ENCODE measurements around the gene COL25A1. TPM values are rescaled to one million over a fixed set of nuclear protein-coding genes. Genes with fewer than 3 reads are reported as not detected.

Gene COL25A1
- total RNA-seq, 2 experiments from 2014 or later, result not detected

GRCh38 chr4:108965016-108965415 lies 337.4 kb downstream of the COL25A1 start:
- DNase-seq (no peak), ATAC-seq (no peak)
- Mint-ChIP-seq H3K4me3 (no peak overlapping the region), H3K4me1 (no peaks in the 10 kb centered on the region), H3K27me3 (no peaks in the 10 kb centered on the region), H3K27ac (no peak overlapping the region), H3K36me3 (ENCODE audit: low read depth) (no peaks in the 10 kb centered on the region), H3K9me3 (ENCODE audit: low read depth) (no peaks in the 10 kb centered on the region)
- ChIA-PET POLR2A (no interaction called here), CTCF (no interaction called here)
- intact Hi-C loops (cut with DNase I, micrococcal nuclease), result no loop called here

- H3K9me3 Mint-ChIP-seq (ENCODE audit: low read depth), result no peaks in the 10 kb centered on the region
- H3K4me1 Mint-ChIP-seq, result no peaks in the 10 kb centered on the region
- no peaks in the 10 kb centered on the region for H3K36me3 Mint-ChIP-seq (ENCODE audit: low read depth)
- H3K27me3 Mint-ChIP-seq, result peaks cover under 1% of the 10 kb centered on the region
- H3K4me3 Mint-ChIP-seq, result no peak overlapping the region
- H3K27ac Mint-ChIP-seq, result no peak overlapping the region
- no peak for ATAC-seq
- intact Hi-C loops (cut with DNase I, micrococcal nuclease), result no loop called here
- POLR2A ChIA-PET, result no interaction called here
- DNase-seq, result no peak
- CTCF ChIA-PET, result no interaction called here
Observed at GRCh38 chr4:108963910-108964309, 338.5 kb downstream of the COL25A1 start.

- no peak overlapping the region for H3K4me3 Mint-ChIP-seq
- H3K9me3 Mint-ChIP-seq (ENCODE audit: low read depth), result no peaks in the 10 kb centered on the region
- H3K36me3 Mint-ChIP-seq (ENCODE audit: low read depth), result no peaks in the 10 kb centered on the region
- CTCF ChIA-PET, result no interaction called here
- peaks cover 7% of the 10 kb centered on the region for H3K27me3 Mint-ChIP-seq
- H3K27ac Mint-ChIP-seq, result no peak overlapping the region
- intact Hi-C loops (cut with DNase I, micrococcal nuclease), result no loop called here
- POLR2A ChIA-PET, result no interaction called here
- H3K4me1 Mint-ChIP-seq, result no peaks in the 10 kb centered on the region
- DNase-seq (no peak), ATAC-seq (no peak)
Observed at GRCh38 chr4:108959491-108959890, 343.0 kb downstream of the COL25A1 start.

GRCh38 chr4:108954880-108955279 lies 347.6 kb downstream of the COL25A1 start:
- DNase-seq, result no peak
- no peaks in the 10 kb centered on the region for H3K4me1 Mint-ChIP-seq
- peaks cover 10% of the 10 kb centered on the region for H3K27me3 Mint-ChIP-seq
- POLR2A ChIA-PET, result no interaction called here
- intact Hi-C loops (cut with DNase I, micrococcal nuclease), result no loop called here
- H3K9me3 Mint-ChIP-seq (ENCODE audit: low read depth), result no peaks in the 10 kb centered on the region
- no peak overlapping the region for H3K4me3 Mint-ChIP-seq
- ATAC-seq, result no peak
- H3K36me3 Mint-ChIP-seq (ENCODE audit: low read depth), result no peaks in the 10 kb centered on the region
- CTCF ChIA-PET, result no interaction called here
- no peak overlapping the region for H3K27ac Mint-ChIP-seq

GRCh38 chr4:108953941-108954340 lies 348.5 kb downstream of the COL25A1 start:
- DNase-seq, result no peak
- H3K27me3 Mint-ChIP-seq, result peaks cover 10% of the 10 kb centered on the region
- no peak overlapping the region for H3K4me3 Mint-ChIP-seq
- no peak overlapping the region for H3K27ac Mint-ChIP-seq
- no peaks in the 10 kb centered on the region for H3K9me3 Mint-ChIP-seq (ENCODE audit: low read depth)
- ChIA-PET POLR2A (no interaction called here), CTCF (no interaction called here)
- H3K36me3 Mint-ChIP-seq (ENCODE audit: low read depth), result no peaks in the 10 kb centered on the region
- no peak for ATAC-seq
- intact Hi-C loops (cut with DNase I, micrococcal nuclease), result no loop called here
- no peaks in the 10 kb centered on the region for H3K4me1 Mint-ChIP-seq

- Mint-ChIP-seq H3K27ac (no peak overlapping the region), H3K4me3 (no peak overlapping the region), H3K4me1 (no peaks in the 10 kb centered on the region), H3K27me3 (peaks cover 5% of the 10 kb centered on the region), H3K36me3 (ENCODE audit: low read depth) (no peaks in the 10 kb centered on the region), H3K9me3 (ENCODE audit: low read depth) (no peaks in the 10 kb centered on the region)
- DNase-seq (no peak), ATAC-seq (no peak)
- intact Hi-C loops (cut with DNase I, micrococcal nuclease), result no loop called here
- CTCF ChIA-PET, result no interaction called here
- POLR2A ChIA-PET, result no interaction called here
Observed at GRCh38 chr4:108950158-108950915, 352.1 kb downstream of the COL25A1 start.

- ChIA-PET CTCF (no interaction called here), POLR2A (no interaction called here)
- no peak for ATAC-seq
- intact Hi-C loops (cut with DNase I, micrococcal nuclease), result no loop called here
- Mint-ChIP-seq H3K9me3 (ENCODE audit: low read depth) (no peaks in the 10 kb centered on the region), H3K27ac (no peak overlapping the region), H3K4me3 (no peak overlapping the region), H3K4me1 (no peaks in the 10 kb centered on the region), H3K36me3 (ENCODE audit: low read depth) (no peaks in the 10 kb centered on the region), H3K27me3 (peaks cover 3% of the 10 kb centered on the region)
- DNase-seq, result no peak
Observed at GRCh38 chr4:108947526-108947925, 354.9 kb downstream of the COL25A1 start.

GRCh38 chr4:108946237-108946636 lies 356.2 kb downstream of the COL25A1 start:
- Mint-ChIP-seq H3K9me3 (ENCODE audit: low read depth) (no peaks in the 10 kb centered on the region), H3K27ac (no peak overlapping the region), H3K4me1 (no peaks in the 10 kb centered on the region), H3K4me3 (no peak overlapping the region), H3K36me3 (ENCODE audit: low read depth) (no peaks in the 10 kb centered on the region), H3K27me3 (peaks cover 3% of the 10 kb centered on the region)
- intact Hi-C loops (cut with DNase I, micrococcal nuclease), result no loop called here
- CTCF ChIA-PET, result interaction anchor here (0.7 kb wide), 1 partner anchor 208 kb away, joined by 3 read pairs; no protein-coding TSS in a partner anchor
- POLR2A ChIA-PET, result no interaction called here
- ATAC-seq (no peak), DNase-seq (no peak)

- no peaks in the 10 kb centered on the region for H3K4me1 Mint-ChIP-seq
- no peak overlapping the region for H3K27ac Mint-ChIP-seq
- no peaks in the 10 kb centered on the region for H3K36me3 Mint-ChIP-seq (ENCODE audit: low read depth)
- no peaks in the 10 kb centered on the region for H3K9me3 Mint-ChIP-seq (ENCODE audit: low read depth)
- CTCF ChIA-PET, result no interaction called here
- ATAC-seq, result no peak
- POLR2A ChIA-PET, result no interaction called here
- H3K27me3 Mint-ChIP-seq, result no peaks in the 10 kb centered on the region
- intact Hi-C loops (cut with DNase I, micrococcal nuclease), result no loop called here
- no peak overlapping the region for H3K4me3 Mint-ChIP-seq
- DNase-seq, result no peak
Observed at GRCh38 chr4:108943976-108944591, 358.4 kb downstream of the COL25A1 start.

- no peak for DNase-seq
Observed at GRCh38 chr4:108943371-108943770, 359.1 kb downstream of the COL25A1 start.

GRCh38 chr4:108941904-108942430 lies 360.5 kb downstream of the COL25A1 start:
- CTCF ChIA-PET, result no interaction called here
- intact Hi-C loops (cut with DNase I, micrococcal nuclease), result no loop called here
- Mint-ChIP-seq H3K4me3 (no peak overlapping the region), H3K27ac (no peak overlapping the region), H3K4me1 (no peaks in the 10 kb centered on the region), H3K9me3 (ENCODE audit: low read depth) (no peaks in the 10 kb centered on the region), H3K36me3 (ENCODE audit: low read depth) (no peaks in the 10 kb centered on the region), H3K27me3 (no peaks in the 10 kb centered on the region)
- POLR2A ChIA-PET, result no interaction called here
- DNase-seq (no peak), ATAC-seq (no peak)

More at GRCh38 chr4:108943371-108943770, 359.1 kb downstream of the COL25A1 start:
- Mint-ChIP-seq H3K4me3 (no peak overlapping the region), H3K4me1 (no peaks in the 10 kb centered on the region), H3K36me3 (ENCODE audit: low read depth) (no peaks in the 10 kb centered on the region), H3K27ac (no peak overlapping the region), H3K27me3 (no peaks in the 10 kb centered on the region), H3K9me3 (ENCODE audit: low read depth) (no peaks in the 10 kb centered on the region)
- CTCF ChIA-PET, result no interaction called here
- ATAC-seq, result no peak
- intact Hi-C loops (cut with DNase I, micrococcal nuclease), result no loop called here
- POLR2A ChIA-PET, result no interaction called here

GRCh38 chr4:108940634-108941033 lies 361.8 kb downstream of the COL25A1 start:
- ATAC-seq (no peak), DNase-seq (no peak)
- CTCF ChIA-PET, result no interaction called here
- Mint-ChIP-seq H3K9me3 (ENCODE audit: low read depth) (no peaks in the 10 kb centered on the region), H3K36me3 (ENCODE audit: low read depth) (no peaks in the 10 kb centered on the region), H3K27ac (no peak overlapping the region), H3K27me3 (no peaks in the 10 kb centered on the region), H3K4me1 (no peaks in the 10 kb centered on the region), H3K4me3 (no peak overlapping the region)
- intact Hi-C loops (cut with DNase I, micrococcal nuclease), result no loop called here
- POLR2A ChIA-PET, result no interaction called here

Measured in activated CD4-positive, alpha-beta T cell treated with anti-CD3 and anti-CD28 coated beads for 36 hours (primary cell).